AG04450 (cell line): ENCODE results near the gene RPTOR. TPM values are rescaled to one million over a fixed set of nuclear protein-coding genes. Genes with fewer than 3 reads are reported as not detected.

ENCODE experiments used
- CTCF ChIA-PET: fragments of 300-600, 350-600 bp; formaldehyde crosslinking; extraction: SDS; loops from one replicate; lab custom pipeline; 2022; ENCODE audit warnings: antibody characterized with exemption, inconsistent platforms; lab: Charles Lee
- POLR2A ChIA-PET: fragments of 350-600 bp; formaldehyde crosslinking; extraction: SDS; loops from one replicate; lab custom pipeline; 2021; ENCODE audit warnings: antibody characterized with exemption, inconsistent platforms; lab: Yijun Ruan, JAX
- DNase-seq: peaks from one replicate; pipeline ENCODE4 v3.0.0-alpha.2; 2011; ENCODE audit warnings: low read depth, low spot score
- H3K27ac ChIP-seq: one replicate; pipeline ENCODE4 v1.5.1; 2012; ENCODE audit warnings: low read depth, low read length, control low read depth
- H3K27me3 ChIP-seq: one replicate; pipeline ENCODE4 v1.6.0; 2012; ENCODE audit warnings: low read length; ENCODE audit not compliant: control insufficient read depth, insufficient read depth
- H3K4me3 ChIP-seq: 2 replicates; pipeline ENCODE4 v1.5.1; 2011; ENCODE audit warnings: mild to moderate bottlenecking, low read depth, low read length, control low read depth
- H3K9me3 ChIP-seq: 2 replicates; pipeline ENCODE4 v1.5.1; 2012; ENCODE audit warnings: low read length; ENCODE audit not compliant: control insufficient read depth, insufficient read depth
- polyA plus RNA-seq: library from polyadenylated mRNA; depleted of rRNA; stranded (reverse); fragments of >200 nt; gene quantifications from 2 replicates; pipeline ENCODE4 v1.2.3, GENCODE V29; 2011
- TF ChIP-seq, protein P1 (sequence below): IDR thresholded peaks from 2 replicates; pipeline ENCODE4 v1.5.1; 2011; ENCODE audit warnings: low read depth, low read length, control low read depth, inconsistent platforms

Gene RPTOR
- polyA plus RNA-seq, 1 experiment = 6.2 TPM

DNA sequence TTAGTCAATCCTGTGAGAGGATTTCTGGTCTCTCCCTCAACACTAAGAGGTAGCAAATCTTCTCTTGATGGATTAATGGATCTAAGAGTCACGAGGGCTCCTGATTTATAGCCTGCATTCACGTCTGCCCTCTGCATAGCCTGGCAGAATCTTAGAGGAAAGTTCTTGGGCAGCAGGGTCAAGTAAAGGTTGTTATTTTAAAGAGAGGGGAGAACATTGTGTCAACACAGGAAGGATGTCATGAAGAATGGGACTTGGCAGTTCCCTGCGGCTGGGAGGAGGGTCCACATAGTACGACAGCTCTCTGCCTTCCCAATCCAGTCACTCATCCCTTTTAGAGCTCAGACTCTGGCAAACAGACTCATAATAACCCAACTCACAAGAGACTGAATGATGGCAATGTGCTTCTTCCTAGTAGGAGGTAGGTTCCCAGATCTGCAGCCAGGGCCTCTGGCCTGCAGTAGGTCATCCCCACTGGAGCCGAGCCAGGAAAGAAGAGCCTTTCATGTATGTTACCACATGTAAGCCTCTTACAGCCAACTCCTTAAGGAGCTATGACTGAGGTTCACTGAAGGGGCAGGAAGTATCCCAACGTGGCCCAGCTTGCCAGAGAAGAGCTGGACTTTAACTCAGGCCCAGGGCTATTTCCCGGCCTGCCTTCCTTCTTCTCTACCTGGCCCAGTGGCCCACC is 25.4 kb upstream of the RPTOR start:
- TF ChIP-seq, protein P1, sequence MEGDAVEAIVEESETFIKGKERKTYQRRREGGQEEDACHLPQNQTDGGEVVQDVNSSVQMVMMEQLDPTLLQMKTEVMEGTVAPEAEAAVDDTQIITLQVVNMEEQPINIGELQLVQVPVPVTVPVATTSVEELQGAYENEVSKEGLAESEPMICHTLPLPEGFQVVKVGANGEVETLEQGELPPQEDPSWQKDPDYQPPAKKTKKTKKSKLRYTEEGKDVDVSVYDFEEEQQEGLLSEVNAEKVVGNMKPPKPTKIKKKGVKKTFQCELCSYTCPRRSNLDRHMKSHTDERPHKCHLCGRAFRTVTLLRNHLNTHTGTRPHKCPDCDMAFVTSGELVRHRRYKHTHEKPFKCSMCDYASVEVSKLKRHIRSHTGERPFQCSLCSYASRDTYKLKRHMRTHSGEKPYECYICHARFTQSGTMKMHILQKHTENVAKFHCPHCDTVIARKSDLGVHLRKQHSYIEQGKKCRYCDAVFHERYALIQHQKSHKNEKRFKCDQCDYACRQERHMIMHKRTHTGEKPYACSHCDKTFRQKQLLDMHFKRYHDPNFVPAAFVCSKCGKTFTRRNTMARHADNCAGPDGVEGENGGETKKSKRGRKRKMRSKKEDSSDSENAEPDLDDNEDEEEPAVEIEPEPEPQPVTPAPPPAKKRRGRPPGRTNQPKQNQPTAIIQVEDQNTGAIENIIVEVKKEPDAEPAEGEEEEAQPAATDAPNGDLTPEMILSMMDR = no peak
- Histone ChIP-seq H3K27me3 (peaks cover 15% of the 10 kb centered on the region), H3K9me3 (peaks cover 7% of the 10 kb centered on the region), H3K27ac (no peak overlapping the region), H3K4me3 (no peak overlapping the region)
- no peak for DNase-seq
- ChIA-PET CTCF (no interaction called here), POLR2A (no interaction called here)

DNA sequence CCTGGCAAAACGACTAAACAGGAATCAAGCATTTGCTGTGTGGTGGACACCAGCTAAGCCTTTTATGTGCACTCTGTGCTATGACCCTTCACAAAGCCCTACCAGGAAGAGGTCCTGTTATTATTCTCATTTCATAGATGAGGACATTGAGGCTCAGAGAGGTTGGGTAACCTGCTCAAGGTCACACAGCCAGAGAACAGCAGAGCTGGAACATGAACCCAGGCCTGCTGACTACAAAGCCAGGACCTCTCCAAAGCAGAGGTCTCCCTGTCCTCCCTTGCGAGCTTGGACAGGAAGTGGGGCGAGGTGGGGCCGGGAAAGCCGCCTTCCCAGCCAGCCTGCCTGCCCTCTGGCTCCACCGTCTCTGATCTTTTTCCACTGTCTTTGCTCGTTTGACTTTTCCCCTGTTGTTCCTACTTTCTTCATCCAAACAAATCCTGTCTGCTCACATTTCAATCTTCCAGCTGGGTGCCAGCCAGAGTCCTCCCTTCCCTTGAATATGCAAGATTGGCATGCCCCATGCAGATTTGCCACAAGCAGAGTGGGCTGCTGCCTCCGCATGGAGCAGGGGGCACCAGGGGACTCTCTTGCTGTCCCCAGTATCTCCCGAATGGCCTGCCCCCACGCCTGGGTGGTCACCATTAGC is 23.7 kb upstream of the RPTOR start:
- Histone ChIP-seq H3K4me3 (no peak overlapping the region), H3K27me3 (peaks cover 17% of the 10 kb centered on the region), H3K27ac (no peak overlapping the region), H3K9me3 (peaks cover 7% of the 10 kb centered on the region)
- DNase-seq = no peak
- CTCF ChIA-PET = interaction anchor here (0.5 to 1.0 kb wide), 3 partner anchors 19 to 56 kb away, joined by 3 to 9 read pairs (median 3); no protein-coding TSS in a partner anchor
- TF ChIP-seq, protein P1 = no peak
- POLR2A ChIA-PET = no interaction called here

DNA sequence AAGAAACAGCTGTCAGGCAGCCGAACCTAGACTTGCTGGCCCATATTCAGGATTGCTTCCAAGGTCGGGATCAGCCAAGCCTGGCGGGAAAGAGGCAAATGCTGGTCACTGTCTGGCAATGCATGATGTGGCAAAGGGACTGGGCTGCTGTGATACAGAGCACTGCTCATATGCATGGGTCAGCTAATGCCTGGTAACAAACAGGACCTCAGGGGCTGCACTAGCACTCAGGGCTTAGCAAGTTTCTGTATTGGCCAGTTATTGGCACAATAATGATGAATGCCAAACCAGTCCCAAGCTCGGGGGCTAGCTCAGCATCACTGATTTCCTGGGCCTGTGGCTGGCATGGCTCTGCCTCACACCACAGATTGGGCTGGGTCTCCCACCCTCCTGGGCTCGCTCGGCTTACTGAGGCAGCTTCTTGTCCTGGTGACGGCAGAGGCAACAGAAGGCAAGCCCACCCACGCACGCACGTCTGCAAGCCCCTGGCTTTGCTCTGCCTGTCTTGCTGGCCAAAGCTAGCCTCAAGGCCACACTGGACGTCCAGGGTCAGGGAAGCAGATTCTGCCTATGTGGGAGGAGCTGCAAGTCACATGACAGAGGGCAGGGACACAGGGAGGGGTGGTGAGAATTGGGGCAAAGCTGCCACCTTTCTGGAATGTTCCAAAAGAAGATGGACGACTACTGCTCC is 21.4 kb upstream of the RPTOR start:
- peaks cover 9% of the 10 kb centered on the region for H3K9me3 ChIP-seq
- DNase-seq = no peak
- peaks cover 11% of the 10 kb centered on the region for H3K27me3 ChIP-seq
- H3K27ac ChIP-seq = no peak overlapping the region
- H3K4me3 ChIP-seq = no peak overlapping the region
- TF ChIP-seq, protein P1 = no peak
- ChIA-PET POLR2A (no interaction called here), CTCF (no interaction called here)

DNA sequence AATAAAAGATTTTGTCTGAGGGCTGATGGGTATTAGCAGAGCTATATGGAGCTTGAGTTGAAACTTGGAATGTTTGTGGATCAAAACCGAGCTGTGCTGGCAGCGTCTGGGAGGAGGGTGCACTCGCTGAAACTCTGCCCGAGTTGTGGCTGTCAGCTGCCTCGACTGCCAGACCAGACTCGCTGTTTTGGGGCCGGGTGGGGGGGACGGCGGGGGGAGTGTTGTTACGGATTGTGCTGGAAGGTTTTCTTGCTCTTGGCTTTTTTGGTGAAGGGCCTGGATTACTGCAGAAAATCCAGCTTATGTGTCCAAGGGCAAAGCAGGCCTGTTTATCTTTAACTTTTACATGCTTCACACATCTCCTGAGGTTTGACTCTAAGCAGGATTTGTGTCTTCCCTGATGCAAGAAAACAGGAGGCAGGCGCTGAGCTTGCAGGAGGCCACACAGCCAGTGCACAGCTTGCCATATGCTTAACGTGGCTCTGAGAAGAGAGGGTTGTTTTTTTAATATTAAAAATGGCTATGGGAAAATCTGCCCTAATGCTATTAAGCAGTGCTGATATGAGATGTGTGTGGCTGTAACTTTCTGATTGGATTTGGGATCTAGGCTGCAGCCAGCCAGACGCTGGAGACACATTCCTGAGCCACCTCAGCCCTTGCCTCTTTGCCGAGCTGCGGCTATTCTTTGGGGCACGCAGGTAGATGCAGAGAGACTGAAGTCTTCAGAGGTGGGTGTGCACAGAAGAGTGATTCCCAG is 20.5 kb upstream of the RPTOR start:
- H3K27ac ChIP-seq = no peak overlapping the region
- CTCF ChIA-PET = interaction anchor here (0.6 to 0.7 kb wide), 2 partner anchors 52 to 579 kb away, joined by 3 read pairs; no protein-coding TSS in a partner anchor
- DNase-seq = no peak

More for the DNA sequence above, 20.5 kb upstream of the RPTOR start:
- Histone ChIP-seq H3K4me3 (no peak overlapping the region), H3K27me3 (peaks cover 9% of the 10 kb centered on the region), H3K9me3 (peaks cover 9% of the 10 kb centered on the region)
- POLR2A ChIA-PET = no interaction called here
- TF ChIP-seq, protein P1 = no peak
